Right kidney (tissue), 1 donor: ENCODE results near the gene GRM4.
"Not testable (repeated sequence)": the region's sequence is repeated elsewhere in the genome, so short reads cannot be mapped to it uniquely, and the experiment has no call there.

Experiments
- DNase-seq: peaks from one replicate; pipeline ENCODE4 v3.0.0-alpha.2; 2016

GRM4 gene

DNA sequence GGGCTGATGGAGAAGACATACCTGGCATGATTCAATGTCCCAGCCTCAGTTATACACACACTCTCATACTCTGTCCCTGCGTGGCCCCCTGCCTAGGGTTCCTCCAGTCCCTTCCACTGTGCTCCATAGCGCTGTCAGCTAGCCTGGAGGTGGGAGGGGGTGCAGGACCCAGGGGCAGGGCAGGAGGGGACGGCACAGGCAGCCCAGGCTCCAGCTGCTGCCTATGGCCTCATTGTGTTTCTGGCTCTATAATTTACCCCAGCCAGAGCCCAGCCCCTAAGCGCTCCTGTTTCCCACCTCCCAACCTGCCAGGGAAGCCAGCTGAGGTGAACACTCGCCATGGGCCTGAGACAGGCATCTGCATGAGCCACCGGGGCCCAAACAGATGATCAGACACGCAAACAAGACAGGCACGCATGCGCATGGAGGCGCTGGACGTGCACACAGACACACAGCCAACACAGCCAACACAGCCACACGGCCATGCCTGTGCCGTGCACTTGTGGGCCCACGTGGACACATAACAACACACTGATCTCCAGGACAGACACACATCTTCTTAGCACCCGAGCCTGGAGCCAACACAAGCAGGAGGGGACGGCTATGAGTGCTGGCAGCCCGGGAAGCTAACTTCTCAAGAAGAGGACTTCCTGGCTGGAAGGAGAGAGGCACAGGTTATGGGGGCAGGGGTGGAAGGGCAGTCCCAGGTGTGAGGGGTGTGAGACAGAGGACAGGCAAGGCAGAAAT, 124.9 kb downstream of the GRM4 start:
- DNase-seq: no peak

DNA sequence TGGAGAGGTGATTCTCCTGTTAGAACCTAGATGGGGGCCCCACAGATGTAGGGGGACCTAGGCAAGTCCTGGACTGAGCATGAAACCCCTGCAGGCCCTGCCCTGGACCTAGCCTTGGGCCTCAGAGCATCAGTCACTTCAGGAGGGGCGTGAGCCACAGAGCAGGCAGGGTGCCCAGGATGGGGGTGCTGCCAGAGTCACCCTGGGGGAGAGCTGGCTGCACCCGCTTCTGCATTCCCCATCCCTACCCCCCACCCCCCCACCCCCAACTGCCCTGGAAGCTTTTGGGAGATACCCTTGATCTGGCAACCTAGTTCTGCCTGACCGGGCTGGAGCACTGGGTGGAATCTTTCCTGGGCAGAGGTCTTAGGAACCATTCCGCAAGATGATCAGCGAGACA, 125.6 kb downstream of the GRM4 start:
- no peak for DNase-seq

DNA sequence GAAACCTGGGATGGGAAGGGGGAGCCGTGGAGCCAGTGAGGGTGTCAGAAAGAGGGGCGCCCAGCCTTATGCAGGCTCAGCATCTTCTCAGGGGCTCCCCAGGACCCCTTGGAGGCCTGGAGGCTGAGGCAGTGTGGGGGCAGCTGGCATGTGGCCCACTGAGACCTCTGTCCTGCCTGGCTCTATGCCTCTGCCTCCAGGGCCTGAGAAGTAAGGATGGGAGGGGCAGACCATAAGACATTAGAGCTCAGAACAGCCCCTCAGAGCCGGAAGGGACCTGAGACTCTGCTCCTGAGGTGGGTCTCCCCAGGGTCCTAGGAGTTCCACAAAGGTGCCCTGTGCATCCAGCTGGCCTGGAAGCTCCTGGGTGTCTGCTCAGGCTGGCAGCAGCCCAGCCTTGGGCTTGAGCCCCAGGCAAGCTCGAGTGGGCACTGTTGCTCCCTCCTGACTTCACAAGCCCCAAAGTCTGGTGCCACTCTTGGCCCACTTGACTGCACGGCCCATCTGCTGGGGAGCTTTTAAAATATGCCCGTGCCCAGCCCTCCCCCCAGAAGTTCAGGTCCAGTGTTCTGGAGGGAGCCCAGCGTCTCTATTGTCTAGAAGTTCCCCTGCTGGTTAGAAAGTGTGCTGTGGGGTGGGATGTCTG, 126.8 kb downstream of the GRM4 start:
- DNase-seq: no peak

DNA sequence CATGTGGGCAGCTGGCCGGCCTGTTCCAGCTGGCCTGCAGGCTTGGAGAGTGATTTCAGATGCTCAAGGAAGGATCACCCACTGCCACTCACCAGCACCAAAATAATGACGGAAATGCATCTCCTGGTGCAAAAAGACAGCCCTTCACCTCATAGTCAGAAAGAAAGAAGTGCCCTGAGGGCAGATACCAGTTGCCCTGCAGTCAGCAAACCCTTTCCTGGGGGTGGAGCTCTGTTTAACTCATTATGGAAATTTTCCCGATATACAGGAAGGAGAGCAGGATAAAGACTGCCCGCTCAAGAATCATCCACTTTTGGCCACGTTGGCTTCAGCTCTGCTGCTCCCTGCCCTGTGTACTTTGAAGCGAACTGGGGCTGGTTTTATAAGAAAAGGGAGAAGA, 127.9 kb downstream of the GRM4 start:
- DNase-seq: no peak

DNA sequence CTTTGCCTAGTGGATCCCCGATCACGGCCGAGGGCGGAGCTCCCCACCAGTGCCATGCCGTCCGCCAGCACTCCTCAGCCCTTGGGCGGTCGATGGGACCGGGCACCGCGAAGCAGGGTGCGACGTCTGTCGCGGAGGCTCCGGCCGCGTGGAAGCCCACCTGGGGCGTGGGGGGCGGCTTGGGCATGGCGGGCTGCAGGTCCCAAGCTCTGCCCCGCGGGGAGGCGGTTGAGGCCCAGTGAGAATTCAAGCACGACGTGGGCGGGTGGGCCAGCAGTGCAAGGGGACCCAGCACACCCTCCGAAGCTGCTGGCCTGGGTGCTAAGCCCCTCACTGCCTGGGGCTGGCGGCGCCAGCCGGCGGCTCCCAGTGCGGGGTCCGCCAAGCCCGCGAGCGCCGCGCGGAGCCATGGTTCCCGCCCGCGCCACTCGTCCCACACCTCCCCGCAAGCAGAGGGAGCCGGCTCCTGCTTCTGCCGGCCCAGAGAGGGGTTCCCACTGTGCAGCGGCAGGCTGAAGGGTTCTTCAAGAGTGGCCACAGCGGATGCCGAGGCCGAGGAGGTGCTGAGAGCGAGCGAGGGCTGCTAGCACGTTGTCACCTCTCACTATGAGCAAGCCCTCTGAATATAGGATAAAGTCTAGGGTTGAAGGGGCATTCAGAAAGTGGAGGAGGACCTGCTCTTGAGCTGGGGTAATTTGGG, 128.6 kb downstream of the GRM4 start:
- DNase-seq: no peak

DNA sequence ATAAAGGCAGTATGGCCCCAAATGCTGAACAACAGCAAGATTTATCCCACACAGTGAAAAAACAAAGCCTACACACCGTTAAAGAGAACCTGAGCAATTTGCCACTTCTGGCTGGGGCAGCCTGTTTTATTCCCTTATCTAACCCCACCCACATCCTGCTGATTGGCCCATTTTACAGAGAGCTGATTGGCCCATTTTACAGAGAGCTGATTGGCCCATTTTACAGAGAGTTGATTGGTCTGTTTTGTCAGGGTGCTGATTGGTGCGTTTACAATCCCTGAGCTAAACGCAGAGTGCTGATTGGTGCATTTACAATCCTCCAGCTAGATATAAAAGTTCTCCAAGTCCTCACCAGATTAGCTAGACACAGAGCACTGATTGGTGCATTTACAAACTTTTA, 129.3 kb downstream of the GRM4 start:
- not testable (repeated sequence) for DNase-seq

DNA sequence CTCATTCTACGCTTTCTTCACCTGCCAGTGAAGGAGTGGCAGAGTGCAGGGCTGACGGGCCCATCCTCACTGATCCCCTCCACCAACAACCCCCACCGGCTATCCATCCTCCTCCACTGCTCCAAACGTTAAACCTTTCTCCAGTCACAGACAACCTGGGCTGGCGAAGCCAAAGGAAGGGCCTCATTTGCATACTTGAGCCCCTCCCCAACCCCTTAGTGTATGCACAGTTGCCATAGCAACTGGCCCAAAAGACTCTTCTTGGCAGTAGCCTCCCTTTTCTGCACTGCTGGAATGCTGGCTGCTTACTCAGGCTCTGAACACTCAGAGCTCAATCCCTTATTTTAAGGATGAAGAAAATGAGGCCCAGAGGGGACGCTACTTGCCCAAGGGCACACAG, 130.3 kb downstream of the GRM4 start:
- DNase-seq: no peak

DNA sequence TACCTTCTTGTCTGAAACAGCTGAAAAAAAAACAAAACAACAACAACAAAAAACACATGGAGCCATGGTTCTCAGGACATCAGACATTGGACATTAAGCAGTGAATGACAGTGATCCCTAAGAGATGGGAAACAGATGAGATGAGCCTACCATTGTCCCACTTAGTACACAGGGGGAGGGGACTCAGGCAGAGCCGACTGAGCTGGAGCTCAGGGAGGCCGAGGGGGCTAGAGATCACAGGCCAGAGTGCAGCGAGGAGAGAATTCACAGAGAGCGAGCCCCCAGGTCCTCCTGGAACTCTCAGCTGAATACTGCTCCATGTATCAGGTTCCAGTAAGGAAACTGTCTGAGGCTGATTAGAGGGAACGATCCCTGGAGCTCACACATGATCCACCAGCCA, 134.6 kb downstream of the GRM4 start:
- DNase-seq: no peak

DNA sequence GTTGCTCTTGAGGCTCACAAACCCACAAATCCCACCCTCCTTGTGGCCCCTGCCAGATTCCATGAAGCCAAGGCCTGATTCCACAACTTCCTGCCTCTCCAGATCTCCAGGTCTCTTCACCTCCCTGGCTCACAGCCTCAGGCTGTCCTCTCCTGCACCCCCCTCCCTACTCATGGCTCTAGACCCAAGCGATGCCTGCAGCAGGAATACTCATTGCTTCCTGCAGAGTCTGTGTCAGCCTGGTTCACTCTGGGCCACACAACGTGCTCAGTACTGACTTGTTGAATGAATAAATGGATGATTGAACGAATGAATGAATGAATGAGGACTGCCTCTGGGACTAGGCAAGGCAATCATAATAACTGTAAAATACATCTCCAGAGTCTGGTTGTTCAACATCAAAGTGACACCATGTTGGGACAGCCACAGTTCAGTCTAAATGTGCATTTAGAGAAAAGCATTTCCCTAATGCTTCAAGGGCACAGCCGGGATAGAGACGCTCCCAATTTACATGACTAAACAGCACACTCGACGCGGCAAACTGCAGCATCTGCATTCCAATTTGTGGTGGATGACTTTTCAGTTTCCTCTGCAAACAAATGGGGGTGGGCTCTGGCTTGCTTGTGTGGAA, 139.9 kb downstream of the GRM4 start:
- DNase-seq: no peak

DNA sequence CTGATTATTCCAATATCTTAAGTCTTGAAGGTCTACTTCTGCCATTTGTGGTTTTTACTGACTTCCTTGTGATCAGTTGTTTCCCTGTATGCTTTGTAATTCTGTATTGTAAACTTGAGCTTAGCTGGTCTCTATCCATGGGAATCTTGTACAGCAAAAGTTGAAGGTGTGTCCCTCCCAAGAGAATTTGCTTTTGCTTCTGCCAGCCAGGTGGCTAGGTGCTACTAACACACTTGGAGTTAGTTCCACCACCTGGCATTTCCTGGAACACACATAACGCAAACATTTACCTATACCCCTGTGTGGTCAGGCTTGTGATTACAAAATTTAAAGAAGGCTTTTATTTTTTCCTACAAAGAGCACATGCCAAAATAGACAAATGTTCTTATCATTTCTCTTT, 141.2 kb downstream of the GRM4 start:
- no peak for DNase-seq

DNA sequence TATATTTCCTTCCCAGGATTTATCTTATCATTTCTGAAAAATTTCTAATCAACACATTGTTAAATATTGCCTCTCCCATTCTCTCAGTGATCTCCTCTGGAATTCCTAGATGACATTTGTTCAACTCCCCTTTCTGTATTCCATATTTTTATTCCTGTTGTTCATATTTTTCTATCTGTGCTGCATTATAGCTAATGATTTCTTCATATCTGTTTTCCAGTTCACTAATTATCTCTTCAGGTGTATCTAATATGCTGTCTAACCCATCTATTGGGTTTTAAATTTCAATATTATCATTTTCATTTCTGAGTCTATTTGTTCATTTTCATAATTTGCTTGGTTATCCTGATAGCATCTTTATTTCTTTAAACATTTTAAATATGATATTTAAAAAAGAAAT, 141.9 kb downstream of the GRM4 start:
- DNase-seq: no peak

DNA sequence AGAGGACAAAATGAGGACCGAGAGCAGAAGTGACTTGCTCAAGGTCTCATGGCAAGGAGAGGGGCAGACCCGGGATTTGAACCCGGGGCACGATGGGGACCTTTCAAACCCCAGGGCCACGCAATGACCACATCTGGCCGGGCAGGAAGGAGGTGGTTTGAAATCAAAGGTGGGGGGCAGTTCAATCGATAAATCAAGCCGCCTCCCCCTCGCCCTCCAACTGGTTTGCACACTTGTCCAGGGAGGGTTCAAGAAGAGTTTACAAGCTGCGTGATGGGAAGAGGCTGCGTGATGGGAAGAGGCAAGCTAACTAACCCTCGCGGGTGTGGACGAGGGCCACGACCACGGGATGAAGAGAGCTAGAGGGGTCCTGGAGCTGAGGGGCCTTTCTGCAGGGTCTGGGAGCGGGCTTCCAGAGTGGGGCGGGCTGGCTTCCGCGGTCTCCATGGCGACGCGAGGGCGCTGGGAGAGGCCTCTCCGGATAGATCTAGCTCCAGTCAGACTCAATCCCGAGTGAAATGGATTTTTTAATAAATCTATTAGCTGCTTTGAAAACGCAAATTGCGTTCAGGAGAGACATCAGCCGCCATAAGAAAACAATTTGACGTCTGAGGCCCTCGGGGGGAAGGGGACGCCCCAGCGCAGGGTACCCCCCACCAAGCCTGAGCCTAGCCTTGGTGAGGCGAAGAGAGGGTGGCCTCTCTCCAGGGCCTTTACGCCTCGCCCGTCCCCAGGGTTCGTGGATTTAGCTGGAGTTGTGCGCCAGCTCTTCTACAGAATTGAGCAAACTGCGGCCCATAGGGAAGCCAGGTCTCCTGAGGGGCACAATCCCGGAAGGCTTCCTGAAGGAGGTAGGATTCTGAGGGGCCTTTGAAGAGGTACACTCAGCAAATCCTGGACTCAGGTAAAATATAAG, 143.9 kb downstream of the GRM4 start:
- no peak for DNase-seq

DNA sequence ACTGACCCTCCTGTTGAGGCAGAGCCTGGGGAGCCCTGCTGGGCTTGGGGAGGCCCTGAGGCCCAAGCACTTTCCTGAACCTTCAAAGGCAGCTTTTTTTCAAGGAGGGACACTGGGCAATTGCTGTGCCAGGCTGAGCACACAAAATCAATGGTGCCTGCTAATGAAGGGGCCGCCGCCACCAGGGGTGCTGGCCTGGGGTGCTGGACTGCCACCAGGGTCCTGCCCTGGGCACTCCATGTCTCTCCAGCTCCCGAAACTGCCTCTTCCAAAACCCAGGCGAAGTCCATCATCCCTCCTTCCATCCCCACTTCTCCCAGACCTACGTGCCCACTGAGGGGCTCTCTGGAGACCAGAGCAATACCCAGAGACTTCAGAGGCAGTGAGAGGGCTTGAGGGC, 145.6 kb downstream of the GRM4 start:
- no peak for DNase-seq

DNA sequence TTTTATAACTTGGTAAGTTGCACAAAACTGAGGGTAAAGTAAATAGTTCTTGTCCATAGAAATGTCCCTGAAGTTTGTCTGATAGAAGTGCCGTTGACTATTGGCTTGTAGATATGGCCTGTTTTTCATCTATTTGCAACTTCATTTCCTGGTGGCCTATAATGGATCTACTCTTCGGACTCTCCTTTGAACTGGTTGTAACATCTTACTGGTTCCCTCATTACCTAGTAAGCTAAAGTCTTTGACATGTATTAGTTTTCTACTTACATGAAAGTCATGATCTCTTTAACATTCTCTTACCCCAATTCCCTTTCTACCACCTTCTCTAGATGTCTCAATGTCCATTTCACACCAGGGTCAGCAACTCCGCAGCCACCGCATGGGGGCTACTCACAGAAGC, 146.3 kb downstream of the GRM4 start:
- no peak for DNase-seq

DNA sequence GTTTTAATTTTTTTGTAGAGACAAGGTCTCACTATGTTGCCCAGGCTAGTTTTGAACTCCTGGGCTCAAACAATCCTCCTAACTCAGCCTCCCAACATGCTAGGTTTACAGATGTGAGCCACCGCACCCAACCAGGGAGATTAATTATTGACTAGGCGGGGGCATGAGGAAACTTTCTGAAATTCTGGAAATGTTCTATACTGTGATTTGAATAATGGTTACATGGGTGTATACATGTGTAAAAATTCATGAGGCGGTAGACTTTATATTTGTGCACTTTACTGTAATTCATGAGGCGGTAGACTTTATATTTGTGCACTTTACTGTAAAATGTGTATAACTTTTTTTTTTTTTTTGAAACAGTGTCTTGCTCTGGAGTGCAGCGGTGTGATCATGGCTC, 147.2 kb downstream of the GRM4 start:
- no peak for DNase-seq

DNA sequence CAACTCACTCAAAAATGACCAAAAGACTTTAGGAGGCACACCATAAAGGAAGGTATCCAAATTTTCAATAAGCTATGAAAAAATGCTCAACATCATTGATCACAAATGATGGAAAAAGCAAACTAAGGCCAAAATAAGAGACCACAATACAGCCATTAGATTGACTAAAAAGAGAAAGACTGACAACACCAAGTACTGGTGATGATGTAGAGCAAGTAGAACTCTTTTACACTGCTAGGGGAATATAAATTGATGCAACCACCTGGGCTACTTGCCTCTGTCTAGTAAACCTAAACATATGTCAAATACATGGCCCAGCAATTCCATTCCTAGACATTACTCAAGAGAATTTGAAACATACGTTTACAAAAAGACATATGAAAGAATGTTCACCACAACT, 148.6 kb downstream of the GRM4 start:
- no peak for DNase-seq

DNA sequence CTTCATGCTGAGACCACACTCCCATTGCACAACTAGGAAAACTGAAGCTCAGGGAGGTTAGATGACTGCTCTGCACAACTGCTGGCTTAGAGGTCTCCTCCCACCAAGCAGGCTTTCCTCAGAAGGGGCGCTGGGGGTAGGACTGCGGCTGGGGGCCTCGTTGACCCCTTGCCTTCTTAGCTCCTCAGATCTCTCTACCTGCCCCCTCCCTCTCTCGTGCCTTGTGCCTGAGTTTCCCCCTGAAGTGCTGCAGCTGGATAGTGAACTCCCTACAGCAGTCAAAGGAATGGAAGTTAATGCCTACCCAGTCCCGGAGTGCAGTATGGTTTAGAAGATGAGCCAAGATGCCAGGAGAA, 149.8 kb downstream of the GRM4 start:
- no peak for DNase-seq

DNA sequence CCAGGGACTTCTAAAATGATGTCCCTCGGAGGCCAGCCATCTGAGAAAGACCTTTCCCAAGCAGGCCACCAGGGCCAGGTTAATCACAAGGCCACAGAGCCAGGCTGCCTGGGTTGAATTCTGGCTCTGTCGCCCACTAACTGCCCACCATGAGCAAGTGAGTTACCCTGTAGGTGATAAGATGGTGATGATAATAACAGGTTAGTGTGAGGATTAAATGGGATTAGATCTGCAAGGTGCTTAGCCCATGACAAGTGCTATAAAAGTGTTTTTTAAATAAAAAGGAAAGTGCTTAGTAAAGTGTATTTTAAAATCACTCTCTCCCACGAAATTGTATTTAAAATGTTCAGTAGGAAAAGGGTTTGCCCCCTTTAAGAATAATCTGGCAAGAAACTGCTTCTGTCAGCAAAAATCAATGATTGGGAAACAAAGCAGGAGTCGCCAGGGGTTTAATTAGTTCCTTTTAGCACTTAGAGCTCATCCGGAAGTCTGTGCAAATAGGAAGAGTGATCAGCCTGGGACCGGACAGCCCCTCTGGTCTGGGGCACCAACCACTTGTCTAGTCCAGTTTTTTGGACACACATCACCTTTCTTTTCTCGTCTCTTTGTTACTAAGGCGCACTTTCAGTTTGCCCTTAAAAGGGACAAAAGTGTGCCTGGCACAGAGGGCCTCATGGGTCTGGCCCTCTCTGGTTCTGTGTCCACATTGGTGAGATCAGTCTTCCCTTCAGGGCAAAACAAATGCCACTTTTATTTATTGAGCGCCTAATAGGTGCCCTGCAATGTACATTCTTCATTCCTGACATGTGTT, 150.4 kb downstream of the GRM4 start:
- no peak for DNase-seq

DNA sequence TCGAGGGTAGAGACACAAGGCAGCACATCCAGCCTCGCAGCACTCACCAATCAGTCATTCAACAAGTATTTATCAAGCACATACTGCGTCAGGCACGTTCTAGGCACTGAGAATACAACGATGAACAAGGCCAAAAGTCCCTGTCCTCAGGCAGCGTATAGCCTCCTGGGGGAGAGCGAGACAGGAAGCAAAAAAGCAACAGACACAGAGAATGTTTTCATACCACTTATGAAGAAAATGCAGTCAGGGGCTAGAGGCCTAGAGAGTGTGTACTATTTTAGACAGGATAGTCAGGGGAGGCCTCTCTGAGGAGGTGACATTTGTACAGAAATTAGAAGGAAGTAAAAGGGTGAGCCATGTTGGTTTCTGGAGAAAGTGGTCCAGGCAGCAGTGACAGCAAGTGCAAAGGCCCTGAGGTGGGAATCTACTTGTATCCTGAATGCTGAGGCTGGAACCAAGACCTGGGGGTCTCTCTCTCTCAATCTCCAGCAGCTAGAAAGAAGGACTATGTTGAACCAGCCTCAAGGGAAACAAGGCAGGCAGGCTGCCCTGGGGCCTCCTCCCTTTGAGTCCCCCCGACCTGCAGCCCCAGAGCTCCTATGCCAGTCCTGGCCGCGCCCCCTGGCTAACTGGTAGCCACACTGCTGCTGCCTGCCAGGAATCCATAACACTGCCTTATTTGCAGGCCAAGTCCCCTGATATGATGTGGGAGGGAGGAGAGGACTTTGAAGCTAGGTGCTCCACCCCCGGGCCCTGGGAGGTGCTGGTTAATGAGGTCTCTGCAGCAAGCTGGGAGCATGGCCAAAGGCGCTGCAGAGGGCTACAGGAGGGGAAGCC, 151.2 kb downstream of the GRM4 start:
- no peak for DNase-seq
